Fibroblast of villous mesenchyme (primary cell): ENCODE measurements around the gene LSM12. TPM values are rescaled to one million over a fixed set of nuclear protein-coding genes. Genes with fewer than 3 reads are reported as not detected.
A peak's percentile ranks its signal among the peaks of the same experiment; 100 is the strongest.
"Not testable (repeated sequence)": the region's sequence is repeated elsewhere in the genome, so short reads cannot be mapped to it uniquely, and the experiment has no call there.

Experiments
- DNase-seq: peaks from one replicate; pipeline ENCODE4 v3.0.0-alpha.2; 2010; ENCODE audit warnings: low read depth
- H3K4me3 ChIP-seq: 2 replicates; pipeline ENCODE4 v1.5.1; 2011; ENCODE audit warnings: low read depth, mild to moderate bottlenecking, low read length
- total RNA-seq: library from RNA; depleted of rRNA; stranded (reverse); fragments of >200 nt; gene quantifications from 2 replicates; pipeline ENCODE4 v1.2.3, GENCODE V29; 2012
- TF ChIP-seq, protein P1 (sequence below): IDR thresholded peaks from 2 replicates; pipeline ENCODE4 v1.5.1; 2012; ENCODE audit warnings: low read depth, mild to moderate bottlenecking, low read length; ENCODE audit not compliant: insufficient read depth

Gene LSM12
- total RNA-seq, 1 donor = 82.5 TPM

- TF ChIP-seq, protein P1, sequence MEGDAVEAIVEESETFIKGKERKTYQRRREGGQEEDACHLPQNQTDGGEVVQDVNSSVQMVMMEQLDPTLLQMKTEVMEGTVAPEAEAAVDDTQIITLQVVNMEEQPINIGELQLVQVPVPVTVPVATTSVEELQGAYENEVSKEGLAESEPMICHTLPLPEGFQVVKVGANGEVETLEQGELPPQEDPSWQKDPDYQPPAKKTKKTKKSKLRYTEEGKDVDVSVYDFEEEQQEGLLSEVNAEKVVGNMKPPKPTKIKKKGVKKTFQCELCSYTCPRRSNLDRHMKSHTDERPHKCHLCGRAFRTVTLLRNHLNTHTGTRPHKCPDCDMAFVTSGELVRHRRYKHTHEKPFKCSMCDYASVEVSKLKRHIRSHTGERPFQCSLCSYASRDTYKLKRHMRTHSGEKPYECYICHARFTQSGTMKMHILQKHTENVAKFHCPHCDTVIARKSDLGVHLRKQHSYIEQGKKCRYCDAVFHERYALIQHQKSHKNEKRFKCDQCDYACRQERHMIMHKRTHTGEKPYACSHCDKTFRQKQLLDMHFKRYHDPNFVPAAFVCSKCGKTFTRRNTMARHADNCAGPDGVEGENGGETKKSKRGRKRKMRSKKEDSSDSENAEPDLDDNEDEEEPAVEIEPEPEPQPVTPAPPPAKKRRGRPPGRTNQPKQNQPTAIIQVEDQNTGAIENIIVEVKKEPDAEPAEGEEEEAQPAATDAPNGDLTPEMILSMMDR = no peak
- no peak overlapping the region for H3K4me3 ChIP-seq
- DNase-seq = no peak
Measured at GRCh38 chr17:44024853-44025252, 41.6 kb downstream of the LSM12 start.

- no peak for DNase-seq
- no peak overlapping the region for H3K4me3 ChIP-seq
- TF ChIP-seq, protein P1 = no peak
Measured at GRCh38 chr17:44024271-44024663, 42.2 kb downstream of the LSM12 start.

- no peak for DNase-seq
- no peak overlapping the region for H3K4me3 ChIP-seq
- TF ChIP-seq, protein P1 = no peak
Measured at GRCh38 chr17:44023545-44024270, 42.8 kb downstream of the LSM12 start.

- TF ChIP-seq, protein P1 = no peak
- no peak overlapping the region for H3K4me3 ChIP-seq
Measured at GRCh38 chr17:44022246-44022645, 44.2 kb downstream of the LSM12 start.

DNA sequence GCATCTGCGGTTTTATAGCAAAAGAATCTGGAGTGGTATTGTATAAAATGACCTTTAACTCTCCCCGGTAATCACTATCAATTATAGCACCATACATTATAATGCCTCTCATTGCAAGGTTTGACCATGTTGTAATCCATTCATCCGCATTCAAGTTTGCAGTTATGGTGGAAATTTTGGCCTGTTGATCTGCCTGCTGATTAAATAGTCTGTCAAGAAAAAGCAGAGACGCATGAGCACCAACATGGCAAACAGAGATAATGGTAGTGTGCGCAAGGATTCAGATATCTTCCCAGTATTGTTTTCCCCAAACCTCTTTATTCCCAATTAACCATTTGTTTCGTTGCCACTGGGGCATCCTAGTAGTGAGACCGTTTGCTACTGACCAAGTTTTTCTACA is 45.2 kb downstream of the LSM12 start:
- not testable (repeated sequence) for H3K4me3 ChIP-seq, DNase-seq

More at GRCh38 chr17:44022246-44022645, 44.2 kb downstream of the LSM12 start:
- DNase-seq = no peak

DNA sequence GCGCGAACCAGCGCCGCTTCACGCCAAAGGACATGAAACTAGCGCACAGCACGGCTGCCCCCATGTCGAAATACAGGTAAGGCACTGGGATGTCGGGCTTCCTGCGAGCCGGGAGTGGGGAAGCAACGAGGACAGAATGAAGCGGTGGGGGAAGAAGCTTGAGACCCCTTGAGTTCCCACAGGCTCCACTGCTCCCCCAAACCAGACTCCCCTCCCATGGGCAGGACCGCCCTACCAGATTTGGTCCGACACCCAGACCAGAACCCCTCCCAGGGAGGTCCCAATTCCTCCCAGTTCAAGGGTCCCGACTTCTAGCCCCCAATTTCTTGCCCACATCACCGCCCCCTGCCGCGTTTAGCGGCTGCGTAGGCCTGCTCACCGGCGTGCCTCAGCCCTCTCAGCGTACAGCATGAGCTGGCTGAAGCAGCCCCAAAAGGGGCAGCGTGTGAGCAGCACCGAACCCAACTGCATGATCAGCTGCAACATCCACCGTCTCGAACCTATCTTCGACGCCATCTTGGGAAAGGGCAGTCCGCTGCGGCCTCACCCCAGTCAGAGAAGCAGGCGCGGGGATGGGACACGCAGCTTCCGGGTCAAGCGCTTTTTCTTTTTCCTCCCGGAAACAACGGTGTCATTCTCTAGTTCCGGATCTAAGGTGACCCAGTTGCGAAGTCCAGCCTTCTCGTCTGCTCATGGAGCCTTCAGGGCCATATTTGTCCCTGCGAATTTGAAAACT is 51.9 kb downstream of the LSM12 start, which contains the start of gene TMEM101:
Gene TMEM101, minus strand, starts transcription at position 527 of the 736 bp plus-strand sequence. Its CDS starts 11 bp downstream, at position 516.
- peak within 1 kb of the TSS; percentile 100 for H3K4me3 ChIP-seq
- TF ChIP-seq, protein P1 = no peak
- peak; percentile 95 for DNase-seq

DNA sequence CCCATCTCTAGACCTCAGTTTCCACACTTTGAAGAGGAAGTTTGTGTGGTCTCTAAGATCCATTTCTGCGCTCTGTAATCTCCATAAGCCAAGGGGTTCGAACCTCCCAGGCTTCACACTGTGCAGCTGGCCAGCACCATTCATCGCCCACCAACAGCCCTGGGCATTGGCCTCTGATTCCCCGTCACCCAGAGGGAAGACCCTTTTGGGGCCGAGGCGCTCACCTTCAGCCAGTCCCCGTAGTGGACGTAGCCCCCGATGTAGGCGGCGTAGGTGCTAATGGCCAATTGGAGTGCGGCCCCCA is 52.4 kb downstream of the LSM12 start:
- peak overlapping the region; percentile 100 for H3K4me3 ChIP-seq
- TF ChIP-seq, protein P1 = no peak
- DNase-seq = no peak
